Measurements from ENCODE around the gene SCAF1.

DNA sequence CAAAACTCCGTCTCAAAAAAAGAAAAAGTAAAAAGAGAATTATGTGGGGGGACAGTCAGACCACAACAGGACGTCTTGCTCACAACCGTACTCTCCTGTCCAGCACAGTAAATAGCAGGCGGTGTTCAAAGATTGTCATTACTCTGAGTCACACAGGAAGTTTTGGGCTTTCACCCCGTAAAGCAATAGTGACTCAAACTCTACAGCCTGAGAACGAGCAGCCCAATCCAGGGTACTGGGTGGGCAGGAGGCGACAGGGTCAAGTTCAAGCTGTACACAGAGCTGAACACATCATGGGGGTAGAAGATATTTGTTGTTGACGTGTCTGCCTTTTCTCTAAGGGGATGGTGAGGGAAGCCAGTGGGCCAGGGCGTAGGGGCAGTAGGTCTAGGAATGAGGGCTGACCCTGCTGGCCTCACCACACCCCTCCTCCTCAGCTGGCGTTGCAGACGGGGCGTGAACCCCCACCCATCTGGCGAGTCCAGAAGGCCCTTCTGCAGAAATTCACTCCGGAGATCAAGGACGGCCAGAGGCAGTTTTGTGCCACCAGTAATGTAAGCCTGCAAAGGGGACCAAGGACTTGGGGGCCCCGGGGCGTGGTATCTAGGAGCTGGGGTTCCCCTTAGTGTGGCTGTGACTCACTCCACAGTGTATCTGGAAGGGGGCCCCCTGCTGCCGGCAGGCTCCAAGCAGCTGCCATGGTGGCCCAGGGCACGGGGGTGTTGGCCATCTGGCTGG is 27.7 kb upstream of the SCAF1 start:
- TF ChIP-seq POLR2A (IDR thresholded peaks at IDR 0.05), result no peak
- TF ChIP-seq, protein P1, sequence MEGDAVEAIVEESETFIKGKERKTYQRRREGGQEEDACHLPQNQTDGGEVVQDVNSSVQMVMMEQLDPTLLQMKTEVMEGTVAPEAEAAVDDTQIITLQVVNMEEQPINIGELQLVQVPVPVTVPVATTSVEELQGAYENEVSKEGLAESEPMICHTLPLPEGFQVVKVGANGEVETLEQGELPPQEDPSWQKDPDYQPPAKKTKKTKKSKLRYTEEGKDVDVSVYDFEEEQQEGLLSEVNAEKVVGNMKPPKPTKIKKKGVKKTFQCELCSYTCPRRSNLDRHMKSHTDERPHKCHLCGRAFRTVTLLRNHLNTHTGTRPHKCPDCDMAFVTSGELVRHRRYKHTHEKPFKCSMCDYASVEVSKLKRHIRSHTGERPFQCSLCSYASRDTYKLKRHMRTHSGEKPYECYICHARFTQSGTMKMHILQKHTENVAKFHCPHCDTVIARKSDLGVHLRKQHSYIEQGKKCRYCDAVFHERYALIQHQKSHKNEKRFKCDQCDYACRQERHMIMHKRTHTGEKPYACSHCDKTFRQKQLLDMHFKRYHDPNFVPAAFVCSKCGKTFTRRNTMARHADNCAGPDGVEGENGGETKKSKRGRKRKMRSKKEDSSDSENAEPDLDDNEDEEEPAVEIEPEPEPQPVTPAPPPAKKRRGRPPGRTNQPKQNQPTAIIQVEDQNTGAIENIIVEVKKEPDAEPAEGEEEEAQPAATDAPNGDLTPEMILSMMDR (IDR thresholded peaks at IDR 0.05), result no peak
- no peak for TF ChIP-seq EP300 (IDR thresholded peaks at IDR 0.05)

Measured in upper lobe of left lung (tissue), 4 donors.